Ramos (cell line): Measurements from ENCODE around the gene SUN2.

Source experiments
- in situ Hi-C: fragments of 300-500 bp; cut with MboI; formaldehyde crosslinking; loops from one replicate; pipeline ENCODE4 v1.14.3; 2022; ENCODE audit warnings: low sequenced_read_pairs; ENCODE audit not compliant: unreplicated experiment

Gene SUN2

DNA sequence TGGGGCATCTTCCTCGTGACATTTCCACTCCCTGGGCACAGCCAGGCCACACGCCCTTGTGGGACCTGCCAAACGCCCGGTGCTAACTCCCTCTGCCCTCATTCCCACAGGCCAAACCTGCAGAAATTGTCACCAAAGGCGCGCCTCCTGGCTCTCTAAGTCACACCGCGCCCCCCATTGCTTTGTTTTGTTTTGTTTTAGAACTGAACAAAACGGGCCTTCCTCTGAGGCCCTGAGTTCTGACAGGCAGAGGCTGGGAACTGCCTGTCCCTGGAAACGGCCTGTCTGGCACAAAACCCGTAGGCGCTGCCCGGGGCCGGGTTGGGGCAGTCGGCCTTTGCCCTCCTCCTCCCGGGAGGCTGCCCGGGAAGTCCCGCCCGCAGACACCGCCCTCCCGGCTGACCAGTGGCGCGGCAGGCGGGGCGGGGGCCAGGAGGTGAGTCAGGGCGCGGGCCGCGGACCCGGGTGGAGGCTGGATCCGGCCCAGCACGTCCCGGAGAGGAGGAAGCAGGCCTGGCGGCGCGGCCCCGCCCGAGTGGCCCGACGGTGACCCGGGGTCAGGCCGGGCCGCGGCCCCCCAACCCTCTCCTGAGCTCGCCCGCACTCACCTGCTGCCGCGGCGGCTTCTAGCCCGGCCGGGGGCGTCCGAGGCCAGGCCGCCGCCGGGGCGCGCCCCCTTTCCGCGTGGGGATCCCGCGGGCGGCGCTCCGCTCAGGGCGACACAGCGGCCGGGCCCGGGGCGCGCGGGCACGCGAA lies 465 bp downstream of the SUN2 start:
- in situ Hi-C loops = no loop called here

- in situ Hi-C loops = no loop called here
Observed at GRCh38 chr22:38754751-38755154, 1.0 kb downstream of the SUN2 start.

- in situ Hi-C loops = no loop called here
Observed at GRCh38 chr22:38753948-38754750, 1.6 kb downstream of the SUN2 start.

- in situ Hi-C loops = no loop called here
Observed at GRCh38 chr22:38751422-38752346, 4.1 kb downstream of the SUN2 start.

DNA sequence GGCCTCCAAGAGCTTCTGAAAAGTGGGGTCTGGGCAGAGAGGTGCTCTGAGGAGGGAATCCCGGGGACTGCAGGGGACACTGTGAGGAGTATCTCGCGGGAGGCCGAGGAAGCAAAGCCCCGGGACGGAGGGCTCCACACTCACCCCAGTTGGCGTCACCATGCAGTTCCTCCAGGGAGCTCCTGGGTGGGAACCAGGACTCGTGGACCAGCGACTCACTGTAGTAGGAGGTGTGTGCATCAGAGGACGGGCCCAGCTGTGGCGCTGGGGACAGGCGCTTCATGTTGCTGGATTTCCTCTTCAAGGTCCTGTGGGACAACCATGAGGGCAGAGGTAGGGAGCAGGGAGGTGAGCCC lies 4.8 kb downstream of the SUN2 start:
- in situ Hi-C loops = no loop called here

- in situ Hi-C loops = no loop called here
Observed at GRCh38 chr22:38750638-38751037, 5.2 kb downstream of the SUN2 start.

GRCh38 chr22:38750104-38750503 lies 5.7 kb downstream of the SUN2 start:
- in situ Hi-C loops = no loop called here

- in situ Hi-C loops = no loop called here
Observed at GRCh38 chr22:38748487-38749136, 7.2 kb downstream of the SUN2 start.

GRCh38 chr22:38745676-38746460 lies 9.9 kb downstream of the SUN2 start:
- in situ Hi-C loops = no loop called here

- in situ Hi-C loops = no loop called here
Observed at GRCh38 chr22:38744981-38745380, 10.8 kb downstream of the SUN2 start.

GRCh38 chr22:38742176-38742942 lies 13.4 kb downstream of the SUN2 start:
- in situ Hi-C loops = no loop called here

- in situ Hi-C loops = no loop called here
Observed at GRCh38 chr22:38741576-38741975, 14.2 kb downstream of the SUN2 start.

GRCh38 chr22:38741166-38741565 lies 14.6 kb downstream of the SUN2 start:
- in situ Hi-C loops = no loop called here

GRCh38 chr22:38740754-38741153 lies 15.0 kb downstream of the SUN2 start:
- in situ Hi-C loops = no loop called here

DNA sequence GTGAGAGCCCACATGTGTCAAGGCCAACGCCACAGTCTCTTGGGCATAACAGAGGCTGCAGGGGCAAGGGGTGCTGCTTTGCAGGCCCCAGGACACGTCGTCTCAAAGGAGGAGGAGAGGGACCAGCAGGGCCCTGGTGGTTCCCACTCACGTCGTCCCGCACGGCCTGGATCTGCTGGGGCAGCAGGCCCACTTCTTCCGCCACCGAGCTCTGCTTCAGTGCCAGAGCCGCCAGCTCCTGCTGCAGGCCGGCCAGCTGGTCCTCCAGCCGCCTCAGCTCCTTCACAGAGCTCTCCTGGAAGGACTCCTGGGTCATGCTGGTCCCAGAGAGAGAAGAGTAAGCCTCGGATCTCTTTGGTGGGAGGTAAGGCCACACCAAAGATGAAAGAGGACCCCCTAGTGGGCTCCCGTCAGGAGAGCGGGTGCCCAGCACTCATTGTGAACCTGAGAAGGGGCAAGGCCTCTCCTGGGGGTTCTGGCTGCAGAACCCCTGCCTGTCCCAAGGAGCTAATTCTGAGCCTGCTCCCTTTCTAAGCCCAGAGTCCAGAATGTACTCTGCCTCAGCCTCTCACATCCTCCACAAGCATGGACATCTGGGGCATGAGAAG lies 15.6 kb downstream of the SUN2 start:
- in situ Hi-C loops = no loop called here

- in situ Hi-C loops = no loop called here
Observed at GRCh38 chr22:38739300-38740055, 16.3 kb downstream of the SUN2 start.

DNA sequence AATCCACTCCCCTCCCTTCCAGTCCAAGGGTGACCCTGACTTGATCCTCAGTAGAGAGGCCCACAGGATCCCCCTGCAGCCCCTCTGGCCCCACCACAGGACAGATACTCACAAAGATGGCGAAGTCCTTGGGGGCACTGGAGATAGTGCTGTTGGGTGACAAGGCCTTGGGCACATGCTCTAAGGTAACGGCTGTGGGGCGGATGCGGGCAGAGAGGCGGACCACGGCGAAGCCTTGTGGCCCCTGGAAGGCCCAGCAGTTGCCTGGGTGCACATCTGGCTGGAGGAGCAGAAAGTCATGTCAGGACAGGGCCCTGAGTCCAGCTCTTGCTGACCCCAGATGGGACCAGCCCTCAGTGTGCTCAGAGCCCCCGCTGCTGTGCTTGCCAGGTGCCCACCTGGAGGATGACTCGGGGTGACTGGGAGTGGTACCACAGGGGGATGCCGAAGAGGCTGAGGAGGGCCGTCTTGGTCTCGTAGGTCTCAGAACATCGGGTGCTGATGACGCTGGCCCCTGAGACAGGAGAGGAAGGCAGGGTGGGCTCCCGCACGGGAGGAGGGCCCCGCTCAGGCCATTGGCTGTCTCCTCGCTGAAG lies 17.2 kb downstream of the SUN2 start:
- in situ Hi-C loops = no loop called here
